GM18907 (cell line): ENCODE data around the gene NRXN3.

Source experiments
- ATAC-seq: cut with Tn5 transposase; IDR thresholded peaks from one replicate; pipeline ENCODE4 v1.9.1; 2021; ENCODE audit warnings: mild to moderate bottlenecking, moderate library complexity; ENCODE audit not compliant: unreplicated experiment

The NRXN3 gene

DNA sequence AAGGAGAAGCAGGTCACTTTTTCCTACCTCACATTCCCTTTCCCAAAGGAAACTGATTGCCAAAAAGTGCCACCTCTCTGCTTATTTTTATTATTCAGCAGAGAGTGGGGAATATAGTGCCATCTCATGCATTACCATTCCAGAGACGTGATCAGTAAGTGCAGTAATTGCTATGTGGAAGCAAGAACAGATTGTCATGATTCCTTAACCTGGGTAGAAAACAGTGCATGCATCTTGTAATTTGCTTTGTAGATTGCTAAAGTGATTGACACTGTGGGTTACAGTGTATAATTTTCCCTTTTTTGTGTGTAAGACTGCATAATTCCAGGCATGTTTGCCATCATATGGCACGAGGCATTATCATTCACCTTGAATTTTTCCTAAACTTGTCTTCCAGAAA lies 1708.6 kb downstream of the NRXN3 start:
- no peak for ATAC-seq

DNA sequence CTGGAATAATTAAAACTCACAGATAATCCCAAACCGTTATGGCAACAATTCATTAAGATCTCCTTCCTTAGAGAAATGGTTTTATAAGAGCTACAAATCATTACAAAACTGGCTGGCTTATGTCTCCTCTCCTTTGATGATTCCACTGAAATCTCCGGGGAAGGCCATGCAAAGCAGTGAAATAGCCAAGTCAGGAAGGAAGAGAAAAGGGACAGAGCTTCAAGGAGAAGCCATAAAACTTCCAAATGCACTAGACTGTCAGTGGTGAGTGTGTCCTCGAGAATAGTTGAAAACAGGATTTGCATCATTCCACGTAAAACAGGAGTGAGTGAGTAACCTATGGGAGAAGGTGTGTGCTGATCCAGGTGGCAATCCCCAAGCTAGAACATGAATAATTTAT lies 1711.1 kb downstream of the NRXN3 start:
- no peak for ATAC-seq

DNA sequence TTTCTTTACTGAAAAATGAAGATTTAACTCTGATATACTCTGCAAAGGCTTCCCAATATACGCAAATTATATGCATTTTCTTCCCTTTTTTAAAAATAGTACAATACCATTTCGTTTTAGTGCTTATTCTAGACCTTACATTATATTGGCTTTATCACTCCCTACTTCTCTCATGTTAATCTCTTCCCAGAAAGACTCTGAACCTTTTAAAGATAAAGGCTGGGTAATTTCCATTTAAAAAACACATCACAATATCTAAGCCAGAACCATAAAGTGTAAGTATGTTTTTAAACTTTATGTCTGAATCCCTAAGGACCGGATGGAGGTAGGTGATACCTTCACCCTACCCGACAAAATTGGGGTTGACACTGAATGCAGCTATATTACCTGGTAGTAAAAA lies 1720.4 kb downstream of the NRXN3 start:
- no peak for ATAC-seq

DNA sequence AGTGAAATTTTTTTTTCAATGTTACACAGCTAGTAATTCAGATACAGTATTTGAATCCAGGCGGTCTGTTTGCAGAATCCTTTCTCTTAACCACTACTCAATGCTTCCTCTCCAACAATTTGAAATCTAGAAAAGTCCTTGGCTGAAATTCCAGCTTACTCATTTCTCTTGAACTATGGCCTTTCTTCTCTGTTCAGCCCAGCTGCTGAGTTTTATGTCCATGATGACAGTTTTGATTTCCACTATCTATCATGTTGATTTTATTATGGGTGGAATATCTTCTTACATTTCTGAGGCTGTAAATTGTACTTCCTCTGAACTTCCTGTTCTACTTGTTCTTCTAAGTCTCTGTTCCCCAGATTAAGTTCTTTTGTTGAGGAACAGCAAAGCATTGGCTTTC lies 1725.8 kb downstream of the NRXN3 start:
- no peak for ATAC-seq

DNA sequence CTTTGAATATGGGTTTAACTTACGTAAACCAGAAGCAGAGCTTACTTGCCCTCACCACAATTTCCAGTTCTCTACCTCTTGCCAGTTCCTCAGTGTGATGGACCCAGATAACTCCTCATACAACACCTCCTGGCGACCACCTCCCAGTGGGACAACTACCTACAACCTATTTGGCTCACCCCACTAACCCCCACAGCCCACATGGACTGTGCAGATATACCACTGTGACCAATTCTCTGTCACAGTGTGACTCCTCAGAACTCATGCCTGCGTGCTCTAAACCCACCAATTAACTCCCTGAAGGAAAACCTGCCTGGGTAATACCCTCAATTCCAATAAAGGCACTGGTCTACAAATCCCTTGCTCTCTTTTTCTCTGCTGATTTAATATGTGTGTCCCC lies 1729.4 kb downstream of the NRXN3 start:
- ATAC-seq: no peak

DNA sequence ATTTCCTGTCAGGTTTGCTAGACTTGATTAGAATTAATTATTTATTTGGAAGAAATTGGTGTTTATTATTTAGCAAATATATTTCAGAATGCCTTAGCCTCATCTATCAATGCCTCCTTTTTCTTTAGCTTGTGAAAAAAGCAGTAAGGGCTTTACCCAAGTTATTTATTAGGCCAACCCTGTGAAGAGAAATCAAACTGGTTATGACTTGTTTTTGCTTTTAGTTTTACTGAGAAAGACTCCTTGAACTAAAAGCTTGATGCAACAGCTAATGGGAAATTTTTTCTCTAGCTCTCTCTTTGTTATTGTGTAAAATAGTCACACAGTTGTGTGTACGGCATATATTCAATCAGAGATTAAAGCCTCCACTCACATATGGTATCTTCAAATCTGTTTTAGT lies 1734.3 kb downstream of the NRXN3 start:
- ATAC-seq: no peak

DNA sequence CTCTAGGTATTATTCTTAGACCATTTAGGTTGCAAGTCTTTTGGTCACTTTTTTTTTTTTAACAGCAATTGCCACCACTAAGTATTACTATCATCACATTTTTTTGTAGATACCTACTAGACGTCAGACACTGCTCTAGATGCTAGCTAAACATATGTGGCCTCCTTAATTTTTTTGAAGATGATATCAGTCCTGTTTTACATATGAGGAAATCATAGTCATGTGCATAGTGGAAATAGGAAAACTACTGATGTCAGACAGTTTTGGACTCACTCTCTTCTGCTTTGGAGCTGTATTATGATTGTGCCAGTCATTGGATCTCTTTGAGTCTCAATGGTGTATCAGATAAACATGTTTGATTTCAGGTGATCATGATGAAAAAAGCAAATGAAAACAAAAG lies 1736.8 kb downstream of the NRXN3 start:
- ATAC-seq: no peak

DNA sequence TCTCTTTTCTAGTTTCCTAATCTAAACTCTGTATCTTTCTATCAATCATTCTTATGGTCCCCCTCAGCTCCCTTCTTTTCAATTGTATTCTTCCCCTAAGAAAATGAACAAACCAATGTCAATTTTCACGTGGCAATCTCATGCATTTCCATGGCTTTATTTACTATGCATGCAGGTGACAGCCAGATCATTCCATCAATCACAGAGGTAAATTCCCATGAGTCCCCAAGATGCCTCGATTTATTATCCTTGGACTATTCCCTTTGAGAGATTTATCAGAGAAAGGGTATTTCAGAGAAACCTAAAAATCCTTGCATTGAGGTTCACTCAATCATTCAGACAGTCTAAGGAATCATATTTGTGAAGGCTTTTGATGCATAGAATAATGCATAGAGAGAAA lies 1739.9 kb downstream of the NRXN3 start:
- no peak for ATAC-seq

DNA sequence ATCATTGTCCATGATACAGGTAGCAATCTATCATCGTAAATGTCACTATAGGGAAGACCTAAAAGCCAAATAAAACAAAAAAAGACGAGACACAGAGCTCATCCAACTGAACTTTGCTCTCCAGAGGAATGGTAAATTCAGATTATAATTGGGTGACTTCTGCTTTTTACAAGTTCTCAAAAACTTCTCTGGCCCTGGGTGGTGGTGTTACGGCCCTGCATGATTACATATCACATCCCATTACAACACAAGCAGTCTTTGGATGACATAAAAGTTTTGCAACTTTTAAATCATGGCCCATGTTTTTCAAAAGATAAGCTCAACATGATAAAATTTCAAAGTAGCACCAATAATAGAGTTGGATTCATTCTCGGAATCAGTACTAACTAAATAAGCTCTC lies 1741.6 kb downstream of the NRXN3 start:
- no peak for ATAC-seq

DNA sequence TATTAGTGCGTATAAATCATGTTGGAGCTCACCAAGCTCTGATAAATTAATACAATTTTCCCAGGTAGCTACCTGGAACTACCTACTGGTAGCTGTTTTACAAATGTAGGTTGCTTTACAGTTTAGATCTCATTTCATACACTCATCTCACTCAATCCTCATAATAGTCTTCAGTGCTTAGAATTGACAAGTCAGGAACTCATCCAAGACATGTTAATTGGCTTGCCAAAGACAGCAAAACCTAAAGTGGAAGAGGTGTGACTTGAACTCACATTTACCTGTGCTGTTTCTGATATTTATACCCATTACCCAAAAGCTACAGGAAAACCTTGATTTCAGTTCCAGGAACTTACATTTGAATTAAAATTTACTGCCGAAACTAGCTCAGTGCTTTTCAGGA lies 1744.4 kb downstream of the NRXN3 start:
- ATAC-seq: no peak

DNA sequence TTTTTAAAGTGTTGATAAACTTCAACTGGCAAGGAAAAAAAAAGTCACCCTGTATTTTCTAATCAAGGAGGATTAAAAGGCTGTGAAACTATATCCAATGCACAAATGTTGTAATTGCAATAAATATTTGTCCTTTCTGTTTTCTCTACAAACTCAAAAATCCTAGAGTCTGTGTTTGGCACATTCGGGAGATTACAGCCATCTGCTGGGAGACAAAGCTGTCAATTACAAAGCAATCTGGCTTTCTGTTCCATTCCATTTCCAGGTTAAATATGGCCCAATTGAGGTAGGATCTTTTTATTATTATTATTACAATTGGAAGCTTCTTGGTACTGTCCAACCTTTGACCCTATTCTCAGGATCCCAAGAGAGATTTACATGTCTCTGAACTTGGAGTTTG lies 1745.2 kb downstream of the NRXN3 start:
- no peak for ATAC-seq

DNA sequence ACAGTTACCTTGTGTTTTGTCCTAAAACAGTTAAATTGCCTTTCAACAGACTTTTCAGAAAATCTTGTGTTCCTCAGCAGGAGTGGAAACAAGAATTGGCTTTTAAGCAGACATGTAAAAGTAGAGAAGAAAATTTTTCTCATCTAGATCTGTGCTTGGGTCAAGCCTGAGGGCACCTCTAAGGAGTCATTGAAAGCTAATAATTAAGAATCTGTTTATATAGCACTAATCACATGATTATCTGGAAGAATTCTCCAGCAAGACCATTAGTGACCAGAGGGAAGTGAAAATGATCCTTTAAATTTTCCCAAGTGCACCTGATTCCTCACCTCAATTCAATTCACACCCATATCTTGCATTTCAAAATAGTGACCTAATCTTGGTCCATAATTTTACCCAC lies 1746.1 kb downstream of the NRXN3 start:
- ATAC-seq: no peak

DNA sequence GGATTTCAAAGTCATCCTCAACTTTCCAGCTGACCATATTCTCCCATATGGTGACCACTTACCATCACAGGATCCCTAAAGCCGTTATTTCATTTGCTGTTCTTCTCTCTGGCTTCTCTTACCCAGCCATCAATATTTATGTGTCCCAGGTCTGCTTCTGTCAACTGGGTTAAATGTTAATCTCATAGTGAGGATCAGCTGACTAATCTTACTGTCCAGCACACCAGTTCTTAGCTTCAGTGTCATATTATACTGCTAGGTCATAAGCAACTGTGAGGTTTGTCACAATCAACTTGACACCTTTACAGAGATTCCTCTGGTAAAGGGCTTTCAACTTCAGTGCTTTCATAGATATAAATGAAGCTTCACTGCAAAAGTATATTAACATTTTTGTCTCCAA lies 1746.7 kb downstream of the NRXN3 start:
- ATAC-seq: no peak
